Measurements from ENCODE around the gene YJEFN3. TPM values are rescaled to one million over a fixed set of nuclear protein-coding genes. Genes with fewer than 3 reads are reported as not detected.

YJEFN3 gene
- total RNA-seq, 1 experiment from 2014 or later = 11.9 TPM

DNA sequence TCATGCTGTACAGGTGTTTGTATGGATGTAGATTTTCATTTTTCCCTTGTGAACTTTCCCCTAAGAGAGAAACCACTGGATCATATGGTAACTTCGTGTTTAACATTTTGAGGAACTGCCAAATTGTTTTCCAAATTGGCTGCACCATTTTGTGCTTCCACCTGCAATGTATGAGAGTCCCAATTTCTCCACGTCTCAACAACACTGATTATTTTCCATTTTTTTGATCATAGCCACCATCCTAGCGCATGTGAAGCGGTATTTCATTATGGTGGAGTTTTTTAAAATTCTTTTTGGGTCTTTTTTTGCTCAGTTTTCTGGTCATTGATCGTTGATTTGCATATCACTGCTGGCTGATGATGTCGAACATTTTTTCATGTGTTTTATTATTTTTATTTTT lies 7.7 kb upstream of the YJEFN3 start:
- BruUV-seq (replicated peaks) = no TSS peak
- no peak overlapping the region for H3K4me3 Mint-ChIP-seq (ENCODE audit: unreplicated experiment)
- POLR2A ChIA-PET = no interaction called here
- H3K9me3 Mint-ChIP-seq (ENCODE audit: unreplicated experiment) = no peaks in the 10 kb centered on the region
- no peaks in the 10 kb centered on the region for H3K27me3 Mint-ChIP-seq (ENCODE audit: insufficient read depth, unreplicated experiment)
- peaks cover 34% of the 10 kb centered on the region for H3K36me3 Mint-ChIP-seq (ENCODE audit: insufficient read depth, unreplicated experiment)
- H3K4me1 Mint-ChIP-seq (ENCODE audit: insufficient read depth, unreplicated experiment) = peaks cover 6% of the 10 kb centered on the region
- no peak for DNase-seq (ENCODE audit: unreplicated experiment)
- H3K27ac Mint-ChIP-seq (ENCODE audit: low read depth, unreplicated experiment) = no peak overlapping the region
- TF ChIP-seq, protein P1, sequence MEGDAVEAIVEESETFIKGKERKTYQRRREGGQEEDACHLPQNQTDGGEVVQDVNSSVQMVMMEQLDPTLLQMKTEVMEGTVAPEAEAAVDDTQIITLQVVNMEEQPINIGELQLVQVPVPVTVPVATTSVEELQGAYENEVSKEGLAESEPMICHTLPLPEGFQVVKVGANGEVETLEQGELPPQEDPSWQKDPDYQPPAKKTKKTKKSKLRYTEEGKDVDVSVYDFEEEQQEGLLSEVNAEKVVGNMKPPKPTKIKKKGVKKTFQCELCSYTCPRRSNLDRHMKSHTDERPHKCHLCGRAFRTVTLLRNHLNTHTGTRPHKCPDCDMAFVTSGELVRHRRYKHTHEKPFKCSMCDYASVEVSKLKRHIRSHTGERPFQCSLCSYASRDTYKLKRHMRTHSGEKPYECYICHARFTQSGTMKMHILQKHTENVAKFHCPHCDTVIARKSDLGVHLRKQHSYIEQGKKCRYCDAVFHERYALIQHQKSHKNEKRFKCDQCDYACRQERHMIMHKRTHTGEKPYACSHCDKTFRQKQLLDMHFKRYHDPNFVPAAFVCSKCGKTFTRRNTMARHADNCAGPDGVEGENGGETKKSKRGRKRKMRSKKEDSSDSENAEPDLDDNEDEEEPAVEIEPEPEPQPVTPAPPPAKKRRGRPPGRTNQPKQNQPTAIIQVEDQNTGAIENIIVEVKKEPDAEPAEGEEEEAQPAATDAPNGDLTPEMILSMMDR (IDR thresholded peaks at IDR 0.05; ENCODE audit: unreplicated experiment) = no peak
- intact Hi-C loops (cut with micrococcal nuclease) = no loop called here
- CTCF ChIA-PET = interaction anchor here (0.9 to 2.9 kb wide), 3 partner anchors 9 to 59 kb away, joined by 3 to 21 read pairs (median 4); no protein-coding TSS in a partner anchor

DNA sequence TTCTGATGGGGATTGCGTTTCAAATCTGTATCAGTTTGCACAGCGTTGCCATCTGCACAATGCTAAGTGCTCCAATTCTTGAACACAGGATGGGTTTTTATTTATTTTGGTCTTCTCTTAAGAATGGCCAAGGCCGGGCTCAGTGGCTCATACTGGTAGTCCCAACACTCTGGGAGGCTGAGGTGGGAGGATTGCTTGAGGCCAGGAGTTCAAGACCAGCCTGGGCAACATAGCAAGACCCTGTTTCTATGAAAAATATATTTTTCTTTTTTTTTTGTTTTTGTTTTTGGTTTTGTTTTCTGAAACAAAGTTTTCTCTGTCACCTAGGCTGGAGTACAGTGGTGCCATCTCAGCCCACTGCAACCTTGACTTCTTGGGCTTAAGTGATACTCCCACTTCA lies 5.5 kb upstream of the YJEFN3 start:
- peaks cover 52% of the 10 kb centered on the region for H3K36me3 Mint-ChIP-seq (ENCODE audit: insufficient read depth, unreplicated experiment)
- TF ChIP-seq, protein P1 (IDR thresholded peaks at IDR 0.05; ENCODE audit: unreplicated experiment) = no peak
- CTCF ChIA-PET = interaction anchor here (1.1 to 2.9 kb wide), 2 partner anchors 9 to 121 kb away, joined by 4 to 21 read pairs; no protein-coding TSS in a partner anchor
- H3K4me1 Mint-ChIP-seq (ENCODE audit: insufficient read depth, unreplicated experiment) = peaks cover 6% of the 10 kb centered on the region
- BruUV-seq (replicated peaks) = no TSS peak
- no peak for DNase-seq (ENCODE audit: unreplicated experiment)
- POLR2A ChIA-PET = interaction anchor here (1.2 kb wide), 1 partner anchor 105 kb away, joined by 3 read pairs; no protein-coding TSS in a partner anchor
- no peaks in the 10 kb centered on the region for H3K27me3 Mint-ChIP-seq (ENCODE audit: insufficient read depth, unreplicated experiment)
- H3K4me3 Mint-ChIP-seq (ENCODE audit: unreplicated experiment) = no peak overlapping the region
- H3K27ac Mint-ChIP-seq (ENCODE audit: low read depth, unreplicated experiment) = no peak overlapping the region
- H3K9me3 Mint-ChIP-seq (ENCODE audit: unreplicated experiment) = no peaks in the 10 kb centered on the region
- intact Hi-C loops (cut with micrococcal nuclease) = no loop called here

DNA sequence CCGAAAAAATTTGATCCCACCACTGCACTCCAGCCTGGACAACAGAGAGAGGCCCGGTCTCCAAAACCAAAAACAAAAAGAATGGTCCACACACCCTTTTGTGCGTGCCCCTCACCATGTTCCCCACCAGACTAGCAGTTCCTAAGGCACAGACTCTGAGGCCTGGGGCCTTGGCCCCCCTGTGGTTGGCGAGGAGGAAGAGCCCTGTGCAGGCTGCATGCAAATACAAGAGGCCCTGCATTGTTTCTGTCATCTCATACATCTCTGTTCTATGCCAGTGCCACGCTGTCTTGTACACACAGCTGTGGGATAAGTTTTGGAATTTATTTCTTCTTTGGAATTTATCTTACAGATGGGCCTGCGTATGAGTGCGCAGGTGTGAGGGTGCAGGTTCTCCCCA lies 4.7 kb upstream of the YJEFN3 start:
- ChIA-PET POLR2A (no interaction called here), CTCF (interaction anchor here (1.1 to 2.9 kb wide), 2 partner anchors 8 to 120 kb away, joined by 4 to 21 read pairs; no protein-coding TSS in a partner anchor)
- intact Hi-C loops (cut with micrococcal nuclease) = no loop called here
- Mint-ChIP-seq H3K36me3 (ENCODE audit: insufficient read depth, unreplicated experiment) (peaks cover 56% of the 10 kb centered on the region), H3K9me3 (ENCODE audit: unreplicated experiment) (no peaks in the 10 kb centered on the region), H3K27ac (ENCODE audit: low read depth, unreplicated experiment) (no peak overlapping the region), H3K4me3 (ENCODE audit: unreplicated experiment) (no peak overlapping the region), H3K4me1 (ENCODE audit: insufficient read depth, unreplicated experiment) (peaks cover 6% of the 10 kb centered on the region), H3K27me3 (ENCODE audit: insufficient read depth, unreplicated experiment) (no peaks in the 10 kb centered on the region)
- no peak for DNase-seq (ENCODE audit: unreplicated experiment)
- BruUV-seq (replicated peaks) = no TSS peak
- TF ChIP-seq, protein P1 (IDR thresholded peaks at IDR 0.05; ENCODE audit: unreplicated experiment) = no peak

DNA sequence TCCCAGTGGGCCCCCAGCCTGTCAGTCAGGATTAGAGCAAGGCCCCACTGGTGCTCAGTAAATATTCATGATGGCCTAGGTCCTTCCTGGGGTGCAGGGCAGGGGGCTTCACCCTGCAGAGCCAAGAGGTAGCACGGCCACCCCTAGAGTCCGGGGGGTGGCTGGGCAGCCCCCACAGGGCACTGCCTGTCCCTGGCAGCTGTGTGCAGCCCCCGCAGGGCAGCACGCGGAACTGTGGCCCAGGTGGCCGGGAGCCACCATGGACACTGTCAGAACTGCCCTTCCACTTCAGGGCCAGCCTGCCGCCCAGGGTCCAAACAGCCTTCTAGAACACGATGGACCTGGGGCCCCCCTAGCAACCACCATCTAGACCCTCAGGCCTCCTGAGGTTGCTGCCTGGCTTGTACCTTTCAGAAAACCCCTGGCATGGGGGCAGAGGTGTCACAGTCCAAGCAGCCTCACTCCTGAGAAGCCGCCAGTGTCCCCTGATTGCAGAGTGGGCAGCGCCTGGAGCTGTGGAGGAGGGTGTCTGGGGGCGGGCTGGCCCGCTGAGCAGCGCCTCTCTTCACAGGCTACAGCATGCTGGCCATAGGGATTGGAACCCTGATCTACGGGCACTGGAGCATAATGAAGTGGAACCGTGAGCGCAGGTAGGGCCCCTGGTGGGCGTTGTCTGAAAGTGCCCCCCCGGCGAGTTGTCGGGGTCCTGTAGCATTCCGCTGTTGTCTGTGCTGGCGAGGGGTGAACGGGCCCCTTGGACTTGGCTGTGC lies 2.9 kb upstream of the YJEFN3 start:
- Mint-ChIP-seq H3K27ac (ENCODE audit: low read depth, unreplicated experiment) (no peak overlapping the region), H3K36me3 (ENCODE audit: insufficient read depth, unreplicated experiment) (peaks cover 52% of the 10 kb centered on the region), H3K27me3 (ENCODE audit: insufficient read depth, unreplicated experiment) (no peaks in the 10 kb centered on the region), H3K9me3 (ENCODE audit: unreplicated experiment) (no peaks in the 10 kb centered on the region), H3K4me1 (ENCODE audit: insufficient read depth, unreplicated experiment) (peaks cover 5% of the 10 kb centered on the region), H3K4me3 (ENCODE audit: unreplicated experiment) (no peak overlapping the region)
- intact Hi-C loops (cut with micrococcal nuclease) = no loop called here
- TF ChIP-seq, protein P1 (IDR thresholded peaks at IDR 0.05; ENCODE audit: unreplicated experiment) = no peak
- POLR2A ChIA-PET = no interaction called here
- no peak for DNase-seq (ENCODE audit: unreplicated experiment)
- CTCF ChIA-PET = no interaction called here
- BruUV-seq (replicated peaks) = no TSS peak

Measured in MCF 10A (cell line).